Natural killer cell (primary cell): ENCODE data around the gene MAPKAP1. TPM values are rescaled to one million over a fixed set of nuclear protein-coding genes. Genes with fewer than 3 reads are reported as not detected.
A peak's percentile ranks its signal among the peaks of the same experiment; 100 is the strongest.

Source experiments
- ATAC-seq, 3 donors: fragments of 150-1000 bp in 2 of 3; fragments of 200-7000 bp in 1 of 3; cut with Tn5 transposase; 1 replicate in 1 of 3; 2 replicates in 2 of 3; pipeline ENCODE4 v1.10.0; 2021; ENCODE audit warnings: mild to moderate bottlenecking in 2 of 3, moderate library complexity in 2 of 3
- DNase-seq, 2 donors: peaks; one replicate each; pipeline versions ENCODE4 v3.0.0 to v3.0.0-alpha.2; 2013 to 2021; ENCODE audit warnings: mixed read lengths in 1 of 2
- H3K27ac ChIP-seq: one replicate; pipeline ENCODE4 v1.5.1; 2013; ENCODE audit warnings: mild to moderate bottlenecking, low read length
- H3K27me3 ChIP-seq: one replicate; pipeline ENCODE4 v1.6.1; 2013; ENCODE audit warnings: low read length; ENCODE audit not compliant: control insufficient read depth, insufficient read depth
- H3K36me3 ChIP-seq: one replicate; pipeline ENCODE4 v1.6.1; 2013; ENCODE audit warnings: low read length; ENCODE audit not compliant: control insufficient read depth, insufficient read depth
- H3K4me1 ChIP-seq: one replicate; pipeline ENCODE4 v1.6.1; 2013; ENCODE audit warnings: low read length; ENCODE audit not compliant: control insufficient read depth, insufficient read depth
- H3K4me3 ChIP-seq: one replicate; pipeline ENCODE4 v1.5.1; 2013; ENCODE audit warnings: low read length
- H3K9me3 ChIP-seq: one replicate; pipeline ENCODE4 v1.6.1; 2013; ENCODE audit warnings: low read length; ENCODE audit not compliant: control insufficient read depth, insufficient read depth
- H3K27ac Mint-ChIP-seq, 2 donors: one replicate each; pipeline ENCODE4 v1.8.0; 2022; ENCODE audit warnings: mild to moderate bottlenecking in 2 of 2, mixed read lengths in 2 of 2, moderate library complexity in 1 of 2
- H3K27me3 Mint-ChIP-seq, 2 donors: one replicate each; pipeline ENCODE4 v1.8.0; 2022; ENCODE audit warnings: low read depth in 2 of 2, mixed read lengths in 2 of 2
- H3K36me3 Mint-ChIP-seq: one replicate; pipeline ENCODE4 v1.8.0; 2022; ENCODE audit warnings: mixed read lengths
- H3K4me1 Mint-ChIP-seq, 2 donors: one replicate each; pipeline ENCODE4 v1.8.0; 2022; ENCODE audit warnings: mixed read lengths in 2 of 2
- H3K4me3 Mint-ChIP-seq: one replicate; pipeline ENCODE4 v1.8.0; 2022; ENCODE audit warnings: mild to moderate bottlenecking, moderate library complexity, mixed read lengths
- H3K9me3 Mint-ChIP-seq, 2 donors: one replicate each; pipeline ENCODE4 v1.8.0; 2022; ENCODE audit warnings: mixed read lengths in 2 of 2
- WGBS: methylation state at CpG from one replicate; pipeline ENCODE4 v1.1.7; 2013; ENCODE audit warnings: missing lambda C conversion rate; ENCODE audit not compliant: insufficient coverage; 5-methylcytosine and 5-hydroxymethylcytosine counted together
- intact Hi-C: fragments of 100-400 bp; cut with micrococcal nuclease; formaldehyde crosslinking; loops from one replicate; pipeline ENCODE4 v1.14.2; 2022
- total RNA-seq, 4 donors: library from RNA; stranded (reverse); fragments of 120-200 nt in 1 of 4; gene quantifications; one replicate each; pipeline versions ENCODE4 v1.2.3 to v1.2.4, GENCODE V29; 2013 to 2022
- TF ChIP-seq, protein P1 (sequence below): fragments of 200-600 bp; IDR thresholded peaks from one replicate; pipeline ENCODE4 v1.8.0; 2022; ENCODE audit warnings: antibody characterized with exemption

MAPKAP1 gene
- total RNA-seq, 3 donors from 2014 or later (not counting 1 experiment from before 2014, with no cell fraction given): 51.1 to 73.0 (median 58.8) TPM

DNA sequence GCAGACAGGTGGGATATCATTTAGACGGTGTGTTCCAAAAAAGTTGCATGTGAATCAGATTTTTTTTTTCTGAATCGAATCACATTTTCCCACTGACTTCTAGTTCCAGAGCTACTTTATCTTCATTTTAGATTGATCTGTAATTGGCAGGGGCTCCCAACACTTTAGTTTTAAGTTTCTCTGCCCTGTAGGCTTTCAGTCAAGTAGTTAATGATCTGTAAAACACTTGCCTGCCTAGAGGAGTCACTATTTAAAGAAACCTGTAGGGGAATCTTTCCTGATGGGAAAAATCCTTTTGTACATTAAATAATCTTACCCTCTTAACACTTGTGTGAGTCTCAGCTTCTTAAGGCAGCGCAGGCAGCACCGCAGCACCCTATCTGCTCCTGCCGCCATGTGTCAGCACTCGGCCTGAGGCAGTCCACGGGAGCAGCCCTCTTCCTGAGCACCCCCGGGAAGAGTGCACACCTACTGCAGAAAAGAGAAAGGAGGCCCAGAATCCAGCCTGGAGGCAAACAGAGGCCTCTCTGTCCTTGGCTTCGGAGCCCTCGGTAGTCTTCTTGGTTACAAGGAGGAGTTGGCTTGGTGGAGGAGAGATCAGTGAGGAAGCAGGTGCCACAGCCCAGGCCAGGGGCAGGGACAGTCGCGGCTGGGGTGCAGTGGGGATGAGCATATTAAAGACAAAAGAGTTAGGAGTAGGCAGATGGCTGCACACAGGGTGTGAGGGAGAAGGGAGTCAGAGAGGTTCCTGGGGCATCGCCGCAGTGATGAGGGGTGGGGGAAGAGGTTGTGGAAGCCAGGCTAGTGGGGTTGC is 236.0 kb downstream of the MAPKAP1 start:
- TF ChIP-seq, protein P1, sequence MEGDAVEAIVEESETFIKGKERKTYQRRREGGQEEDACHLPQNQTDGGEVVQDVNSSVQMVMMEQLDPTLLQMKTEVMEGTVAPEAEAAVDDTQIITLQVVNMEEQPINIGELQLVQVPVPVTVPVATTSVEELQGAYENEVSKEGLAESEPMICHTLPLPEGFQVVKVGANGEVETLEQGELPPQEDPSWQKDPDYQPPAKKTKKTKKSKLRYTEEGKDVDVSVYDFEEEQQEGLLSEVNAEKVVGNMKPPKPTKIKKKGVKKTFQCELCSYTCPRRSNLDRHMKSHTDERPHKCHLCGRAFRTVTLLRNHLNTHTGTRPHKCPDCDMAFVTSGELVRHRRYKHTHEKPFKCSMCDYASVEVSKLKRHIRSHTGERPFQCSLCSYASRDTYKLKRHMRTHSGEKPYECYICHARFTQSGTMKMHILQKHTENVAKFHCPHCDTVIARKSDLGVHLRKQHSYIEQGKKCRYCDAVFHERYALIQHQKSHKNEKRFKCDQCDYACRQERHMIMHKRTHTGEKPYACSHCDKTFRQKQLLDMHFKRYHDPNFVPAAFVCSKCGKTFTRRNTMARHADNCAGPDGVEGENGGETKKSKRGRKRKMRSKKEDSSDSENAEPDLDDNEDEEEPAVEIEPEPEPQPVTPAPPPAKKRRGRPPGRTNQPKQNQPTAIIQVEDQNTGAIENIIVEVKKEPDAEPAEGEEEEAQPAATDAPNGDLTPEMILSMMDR: no peak
- Mint-ChIP-seq H3K27ac (no peak overlapping the region), H3K9me3 (no peaks in the 10 kb centered on the region), H3K4me3 (no peak overlapping the region), H3K27me3 (no peaks in the 10 kb centered on the region), H3K36me3 (no peaks in the 10 kb centered on the region), H3K4me1 (peaks cover 0 to 7% of the 10 kb centered on the region in 2 donors)
- no peaks in the 10 kb centered on the region for H3K27me3 ChIP-seq
- intact Hi-C loops: no loop called here
- WGBS: over 99% methylated on average over 14 of the region's 14 CpGs
- no peaks in the 10 kb centered on the region for H3K4me1 ChIP-seq
- no peaks in the 10 kb centered on the region for H3K9me3 ChIP-seq
- no peak overlapping the region for H3K4me3 ChIP-seq
- DNase-seq (no peak), ATAC-seq (peak in 1 of 3 donors; percentile 19)
- H3K27ac ChIP-seq: no peak overlapping the region
- H3K36me3 ChIP-seq: peaks cover 4% of the 10 kb centered on the region

DNA sequence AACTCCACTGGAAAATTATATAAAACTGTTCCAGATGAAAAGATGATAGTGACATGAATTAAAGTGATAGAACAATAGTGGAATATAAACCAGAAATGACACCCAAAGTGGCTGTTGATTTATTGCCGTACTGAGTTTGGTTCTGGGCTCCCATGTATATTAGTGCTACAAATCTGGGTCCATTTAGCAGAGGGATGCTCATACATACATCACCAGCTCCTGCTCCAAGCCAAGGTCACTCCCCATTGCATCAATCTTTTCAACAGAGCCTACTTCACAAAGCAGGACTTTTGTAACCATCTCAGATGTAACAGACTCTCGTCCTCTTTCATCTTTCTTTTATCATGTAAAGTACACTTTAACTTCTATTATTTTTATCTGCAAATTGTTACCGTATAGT is 236.8 kb downstream of the MAPKAP1 start:
- no peaks in the 10 kb centered on the region for H3K4me1 ChIP-seq

DNA sequence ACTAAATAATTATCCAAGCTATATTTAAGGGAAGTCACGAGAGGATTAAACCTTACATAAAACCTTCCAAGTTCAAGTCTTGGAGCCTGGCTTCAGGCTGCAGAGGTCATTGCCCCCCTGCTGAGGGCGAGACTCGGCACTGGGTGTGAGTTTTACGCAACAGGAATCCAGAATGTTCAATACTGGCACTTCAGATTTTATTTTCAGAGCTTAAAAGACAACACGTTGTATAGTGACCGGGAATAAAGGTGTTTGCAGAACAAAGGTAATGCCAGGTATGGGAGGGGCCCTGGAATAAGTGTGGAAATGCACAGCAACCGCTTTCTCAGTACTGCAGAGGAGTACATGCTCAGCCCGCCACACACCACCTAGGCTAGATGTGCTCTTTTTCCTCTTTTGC is 238.4 kb downstream of the MAPKAP1 start:
- no peak for ATAC-seq
- Mint-ChIP-seq H3K4me1 (peaks cover 0 to 7% of the 10 kb centered on the region in 2 donors), H3K27ac (no peak overlapping the region), H3K36me3 (no peaks in the 10 kb centered on the region), H3K9me3 (no peaks in the 10 kb centered on the region), H3K4me3 (no peak overlapping the region), H3K27me3 (no peaks in the 10 kb centered on the region)
- Histone ChIP-seq H3K27ac (no peak overlapping the region), H3K36me3 (peaks cover 6% of the 10 kb centered on the region), H3K4me3 (no peak overlapping the region), H3K4me1 (no peaks in the 10 kb centered on the region), H3K9me3 (no peaks in the 10 kb centered on the region), H3K27me3 (no peaks in the 10 kb centered on the region)
- TF ChIP-seq, protein P1: no peak
- no peak for DNase-seq
- intact Hi-C loops: no loop called here
- 97% methylated on average over 8 of the region's 8 CpGs for WGBS

More for the DNA sequence above, 236.8 kb downstream of the MAPKAP1 start:
- H3K4me1 Mint-ChIP-seq: peaks cover 0 to 7% of the 10 kb centered on the region in 2 donors
- no peaks in the 10 kb centered on the region for H3K27me3 Mint-ChIP-seq
- Histone ChIP-seq H3K4me3 (no peak overlapping the region), H3K36me3 (peaks cover 6% of the 10 kb centered on the region), H3K27ac (no peak overlapping the region), H3K27me3 (no peaks in the 10 kb centered on the region), H3K9me3 (no peaks in the 10 kb centered on the region)
- no peak overlapping the region for H3K4me3 Mint-ChIP-seq
- DNase-seq (no peak), ATAC-seq (no peak)
- WGBS: 100% methylated on average over 3 of the region's 3 CpGs
- no peaks in the 10 kb centered on the region for H3K9me3 Mint-ChIP-seq
- H3K36me3 Mint-ChIP-seq: no peaks in the 10 kb centered on the region
- no peak overlapping the region for H3K27ac Mint-ChIP-seq
- TF ChIP-seq, protein P1: no peak
- intact Hi-C loops: no loop called here
